Fibroblast of villous mesenchyme (primary cell): ENCODE measurements around the gene RPS6KA2. TPM values are rescaled to one million over a fixed set of nuclear protein-coding genes. Genes with fewer than 3 reads are reported as not detected.
"Not testable (repeated sequence)": the region's sequence is repeated elsewhere in the genome, so short reads cannot be mapped to it uniquely, and the experiment has no call there.

Experiments
- DNase-seq: peaks from one replicate; pipeline ENCODE4 v3.0.0-alpha.2; 2010; ENCODE audit warnings: low read depth
- H3K4me3 ChIP-seq: 2 replicates; pipeline ENCODE4 v1.5.1; 2011; ENCODE audit warnings: low read depth, mild to moderate bottlenecking, low read length
- total RNA-seq: library from RNA; depleted of rRNA; stranded (reverse); fragments of >200 nt; gene quantifications from 2 replicates; pipeline ENCODE4 v1.2.3, GENCODE V29; 2012
- TF ChIP-seq, protein P1 (sequence below): IDR thresholded peaks from 2 replicates; pipeline ENCODE4 v1.5.1; 2012; ENCODE audit warnings: low read depth, mild to moderate bottlenecking, low read length; ENCODE audit not compliant: insufficient read depth

The RPS6KA2 gene
- total RNA-seq, 1 donor = 15.5 TPM

DNA sequence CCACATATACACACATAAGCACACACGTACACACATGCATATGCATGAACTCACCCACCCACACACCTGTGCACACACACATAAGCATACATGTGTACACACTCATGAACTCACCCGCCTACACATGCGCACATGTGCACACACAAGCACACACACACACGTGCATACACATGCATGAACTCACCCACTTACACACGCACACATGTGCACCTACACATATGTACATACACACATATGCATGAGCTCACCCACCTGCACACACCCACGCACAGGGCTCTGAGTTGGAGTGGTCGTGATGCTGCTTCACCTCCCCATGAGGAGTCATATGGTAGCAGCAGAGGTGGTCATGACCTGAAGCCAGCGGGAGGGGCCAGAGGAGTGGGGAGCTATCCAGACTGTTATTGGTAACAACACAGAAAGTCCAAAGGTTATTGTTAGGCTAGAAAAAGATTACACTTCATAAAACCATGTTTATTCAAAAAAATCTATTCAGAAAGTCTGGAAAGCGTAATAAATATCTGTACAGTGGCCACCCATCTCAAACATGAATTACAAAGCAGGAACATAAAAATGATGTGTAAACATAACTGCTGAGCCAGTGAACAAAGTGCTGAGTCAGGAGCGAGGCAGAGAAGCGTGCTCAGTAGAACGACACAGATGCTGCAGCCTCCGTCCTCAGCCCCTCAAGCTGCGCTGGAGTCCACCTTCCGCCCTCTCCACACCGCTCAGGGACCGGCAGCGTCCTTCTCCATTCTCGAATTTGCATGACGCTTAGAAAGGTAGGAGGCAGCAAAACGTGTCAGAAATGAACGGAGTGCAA, 217.9 kb downstream of the RPS6KA2 start:
- TF ChIP-seq, protein P1, sequence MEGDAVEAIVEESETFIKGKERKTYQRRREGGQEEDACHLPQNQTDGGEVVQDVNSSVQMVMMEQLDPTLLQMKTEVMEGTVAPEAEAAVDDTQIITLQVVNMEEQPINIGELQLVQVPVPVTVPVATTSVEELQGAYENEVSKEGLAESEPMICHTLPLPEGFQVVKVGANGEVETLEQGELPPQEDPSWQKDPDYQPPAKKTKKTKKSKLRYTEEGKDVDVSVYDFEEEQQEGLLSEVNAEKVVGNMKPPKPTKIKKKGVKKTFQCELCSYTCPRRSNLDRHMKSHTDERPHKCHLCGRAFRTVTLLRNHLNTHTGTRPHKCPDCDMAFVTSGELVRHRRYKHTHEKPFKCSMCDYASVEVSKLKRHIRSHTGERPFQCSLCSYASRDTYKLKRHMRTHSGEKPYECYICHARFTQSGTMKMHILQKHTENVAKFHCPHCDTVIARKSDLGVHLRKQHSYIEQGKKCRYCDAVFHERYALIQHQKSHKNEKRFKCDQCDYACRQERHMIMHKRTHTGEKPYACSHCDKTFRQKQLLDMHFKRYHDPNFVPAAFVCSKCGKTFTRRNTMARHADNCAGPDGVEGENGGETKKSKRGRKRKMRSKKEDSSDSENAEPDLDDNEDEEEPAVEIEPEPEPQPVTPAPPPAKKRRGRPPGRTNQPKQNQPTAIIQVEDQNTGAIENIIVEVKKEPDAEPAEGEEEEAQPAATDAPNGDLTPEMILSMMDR = no peak
- no peak for DNase-seq
- no peak overlapping the region for H3K4me3 ChIP-seq

DNA sequence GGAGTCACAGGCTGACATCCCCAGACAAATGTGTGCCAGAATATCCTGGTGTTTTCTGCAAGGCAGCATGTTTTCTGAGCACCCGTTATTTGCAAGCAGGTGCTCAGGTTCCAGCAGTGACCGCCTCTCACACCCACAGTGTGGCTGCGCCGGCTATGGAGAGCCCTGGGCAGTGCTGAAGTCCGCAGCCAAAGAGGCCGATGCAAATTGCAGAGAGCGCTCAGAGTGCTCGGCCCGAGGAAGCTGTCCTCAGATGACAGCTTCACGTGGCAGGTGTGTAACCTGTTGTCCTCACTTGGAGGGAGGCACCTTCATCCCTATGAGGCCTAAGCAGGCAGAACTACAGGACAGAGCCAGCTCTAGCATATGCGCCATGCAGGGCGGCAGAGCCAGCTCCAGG, 220.9 kb downstream of the RPS6KA2 start:
- DNase-seq = no peak
- TF ChIP-seq, protein P1 = no peak
- H3K4me3 ChIP-seq = no peak overlapping the region

DNA sequence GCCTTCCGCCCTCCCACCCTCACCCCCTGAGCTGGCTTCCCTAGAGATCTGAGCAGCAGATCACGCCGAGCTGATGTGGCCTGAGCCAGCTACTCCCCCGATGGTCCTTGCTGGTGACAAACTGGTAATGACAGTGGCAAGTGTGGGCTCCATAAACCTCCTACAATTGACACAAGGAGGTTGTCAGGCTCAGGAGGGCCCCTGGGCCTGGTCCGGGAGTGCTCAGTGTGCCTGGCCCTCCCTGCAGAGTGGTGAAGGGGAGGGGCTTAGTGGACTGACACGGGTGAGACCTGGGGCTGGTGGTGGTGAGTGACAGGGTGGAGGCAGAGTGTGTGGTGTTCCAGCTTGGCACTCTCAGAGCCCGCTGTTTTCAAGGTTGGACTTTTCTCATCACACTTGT, 221.7 kb downstream of the RPS6KA2 start:
- H3K4me3 ChIP-seq = no peak overlapping the region
- TF ChIP-seq, protein P1 = no peak

DNA sequence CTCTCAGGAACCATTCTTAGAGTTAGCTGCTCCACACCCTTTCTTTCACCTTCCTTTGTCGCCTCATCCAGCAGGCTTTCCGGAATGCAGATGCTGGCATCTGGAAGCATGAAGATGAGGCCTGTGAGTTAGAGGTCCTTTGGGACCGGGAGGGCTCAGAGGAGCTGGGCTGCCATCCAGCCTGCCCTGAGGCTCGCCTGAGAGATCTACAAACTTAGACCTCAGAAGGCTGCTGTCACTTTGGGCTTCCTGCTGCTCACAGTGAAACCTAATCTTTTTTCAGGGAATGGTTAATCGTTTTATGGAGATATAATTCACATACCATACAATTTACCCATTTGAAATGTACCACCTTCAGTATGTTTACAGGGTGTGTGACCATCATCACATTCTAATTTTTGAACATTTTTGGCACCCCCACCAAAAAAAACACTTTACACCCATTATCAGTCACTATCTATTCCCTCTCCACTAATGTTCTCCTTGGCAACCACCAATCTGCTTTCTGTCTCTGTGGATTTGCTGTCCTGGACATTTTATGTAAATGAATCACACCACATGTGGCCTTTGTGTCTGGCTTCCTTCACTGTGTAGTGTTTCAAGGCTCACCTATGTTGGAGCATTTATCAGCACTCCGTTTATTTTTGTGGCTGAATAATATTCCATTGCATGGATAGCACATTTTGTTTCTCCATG, 224.3 kb downstream of the RPS6KA2 start:
- TF ChIP-seq, protein P1 = no peak
- DNase-seq = no peak
- H3K4me3 ChIP-seq = no peak overlapping the region

More for the DNA sequence above, 221.7 kb downstream of the RPS6KA2 start:
- DNase-seq = no peak

DNA sequence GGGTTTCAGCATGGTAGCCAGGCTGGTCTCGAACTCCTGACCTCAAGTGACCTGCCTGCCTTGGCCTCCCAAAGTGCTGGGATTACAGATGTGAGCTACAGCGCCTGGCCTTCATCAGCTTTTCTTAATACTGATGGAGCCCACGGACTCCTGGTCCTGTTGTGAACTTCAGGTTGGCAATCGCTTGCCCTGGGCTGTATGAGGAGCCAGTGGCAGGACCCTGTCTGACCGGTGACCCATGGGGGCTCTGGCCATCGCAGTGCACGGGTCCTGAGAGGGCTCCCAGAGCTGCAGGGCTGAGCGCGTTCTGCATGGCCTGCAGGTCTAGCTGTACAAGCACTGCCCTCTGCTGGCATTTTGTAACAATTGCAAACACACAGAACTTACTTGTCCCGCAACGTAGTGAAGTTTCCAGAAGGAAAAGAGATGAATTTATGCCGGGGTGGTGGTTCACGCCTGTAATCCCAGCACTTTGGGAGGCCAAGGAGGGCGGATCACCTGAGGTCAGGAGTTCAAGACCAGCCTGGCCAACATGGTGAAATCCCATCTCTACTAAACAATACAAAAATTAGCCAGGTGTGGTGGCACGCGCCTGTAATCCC, 226.3 kb downstream of the RPS6KA2 start:
- TF ChIP-seq, protein P1 = peak; percentile 74
- H3K4me3 ChIP-seq = not testable (repeated sequence)
- DNase-seq = peak; percentile 78

DNA sequence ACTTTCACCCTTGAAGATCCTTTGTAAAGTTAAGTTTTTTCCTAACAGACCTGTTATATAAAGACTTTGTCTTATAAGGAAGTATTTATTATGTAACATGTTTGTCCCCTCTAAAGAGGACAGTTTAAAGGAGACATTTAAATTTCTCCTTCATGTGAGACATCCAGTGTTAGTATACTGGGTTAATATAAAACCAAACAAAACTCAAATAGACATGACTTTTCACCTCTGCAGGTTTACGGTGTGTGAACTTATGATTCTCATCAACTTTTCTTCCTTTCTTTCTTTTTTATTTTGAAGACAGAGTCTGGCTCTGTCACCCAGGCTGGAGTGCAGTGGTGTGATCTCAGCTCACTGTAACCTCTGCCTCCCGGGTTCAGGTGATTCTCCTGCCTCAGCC, 226.9 kb downstream of the RPS6KA2 start:
- H3K4me3 ChIP-seq = no peak overlapping the region
- TF ChIP-seq, protein P1 = no peak
- no peak for DNase-seq
